ENCODE results near the gene POMT2.

Gene POMT2

DNA sequence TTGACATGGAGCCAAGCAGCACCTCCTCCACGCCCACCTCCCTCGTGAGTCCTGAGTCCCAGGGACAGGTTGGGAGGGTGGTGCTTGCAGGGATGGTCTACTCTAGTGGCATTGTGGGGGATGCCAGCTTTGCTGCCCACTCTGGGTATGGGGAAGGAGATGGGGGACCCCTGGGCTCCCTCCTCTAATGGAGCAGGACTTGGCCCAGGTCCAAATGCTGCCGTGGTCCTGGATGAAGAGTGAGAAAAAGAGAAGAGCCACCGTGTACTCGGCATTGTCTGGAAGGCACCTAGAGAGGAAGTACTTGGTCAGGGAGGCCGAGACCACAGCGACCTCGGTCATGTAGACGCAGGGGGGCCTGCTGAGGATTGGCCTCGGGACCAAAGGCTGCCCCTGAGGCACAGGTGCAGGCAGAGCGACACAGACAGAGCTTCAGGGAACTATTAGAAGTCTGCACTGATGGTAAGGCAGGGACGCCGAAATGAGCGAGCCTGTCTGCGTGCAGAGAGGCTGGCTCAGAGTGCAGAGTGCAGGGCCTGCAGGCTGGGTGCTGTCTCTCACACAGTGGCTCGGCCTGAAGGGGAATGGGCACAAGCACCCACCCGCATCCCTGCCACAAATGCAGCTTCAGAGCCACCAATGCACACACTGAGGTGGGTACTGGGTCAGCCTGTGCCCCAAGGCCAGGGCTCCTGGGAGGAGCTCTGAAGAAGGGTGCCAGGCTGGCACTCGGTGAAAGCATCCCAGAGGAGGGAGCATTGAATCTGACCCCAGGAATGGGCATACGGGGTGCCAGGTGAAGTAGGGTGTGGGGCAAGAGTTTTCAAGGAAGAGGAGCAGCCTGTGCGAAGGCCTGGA is 67.1 kb downstream of the POMT2 start:
- no peak for TF ChIP-seq CTCF (conservative IDR thresholded peaks at IDR 0.05; ENCODE audit: low read depth)
- ChIA-PET CTCF (no interaction called here), POLR2A (ENCODE audit: low non-redundant PET) (no interaction called here)
- H3K27ac ChIP-seq: no peak overlapping the region
- DNase-seq (ENCODE audit: low spot score): no peak

- ChIA-PET CTCF (interaction anchor here (0.7 kb wide), 1 partner anchor 100 kb away, joined by 3 read pairs; no protein-coding TSS in a partner anchor), POLR2A (ENCODE audit: low non-redundant PET) (no interaction called here)
- DNase-seq (ENCODE audit: low spot score): no peak
- no peak for TF ChIP-seq CTCF (conservative IDR thresholded peaks at IDR 0.05; ENCODE audit: low read depth)
- no peak overlapping the region for H3K27ac ChIP-seq
Observed at GRCh38 chr14:77251870-77252269, 68.8 kb downstream of the POMT2 start.

- CTCF ChIA-PET: no interaction called here
- no peak for TF ChIP-seq CTCF (conservative IDR thresholded peaks at IDR 0.05; ENCODE audit: low read depth)
- POLR2A ChIA-PET (ENCODE audit: low non-redundant PET): no interaction called here
- no peak overlapping the region for H3K27ac ChIP-seq
- no peak for DNase-seq (ENCODE audit: low spot score)
Observed at GRCh38 chr14:77250927-77251326, 69.8 kb downstream of the POMT2 start.

- DNase-seq (ENCODE audit: low spot score): no peak
- TF ChIP-seq CTCF (conservative IDR thresholded peaks at IDR 0.05; ENCODE audit: low read depth): no peak
- ChIA-PET CTCF (no interaction called here), POLR2A (ENCODE audit: low non-redundant PET) (no interaction called here)
- H3K27ac ChIP-seq: no peak overlapping the region
Observed at GRCh38 chr14:77249286-77249685, 71.4 kb downstream of the POMT2 start.

GRCh38 chr14:77248666-77249065 is 72.0 kb downstream of the POMT2 start:
- no peak for TF ChIP-seq CTCF (conservative IDR thresholded peaks at IDR 0.05; ENCODE audit: low read depth)
- CTCF ChIA-PET: no interaction called here
- DNase-seq (ENCODE audit: low spot score): peak; percentile 11
- no peak overlapping the region for H3K27ac ChIP-seq
- POLR2A ChIA-PET (ENCODE audit: low non-redundant PET): no interaction called here

DNA sequence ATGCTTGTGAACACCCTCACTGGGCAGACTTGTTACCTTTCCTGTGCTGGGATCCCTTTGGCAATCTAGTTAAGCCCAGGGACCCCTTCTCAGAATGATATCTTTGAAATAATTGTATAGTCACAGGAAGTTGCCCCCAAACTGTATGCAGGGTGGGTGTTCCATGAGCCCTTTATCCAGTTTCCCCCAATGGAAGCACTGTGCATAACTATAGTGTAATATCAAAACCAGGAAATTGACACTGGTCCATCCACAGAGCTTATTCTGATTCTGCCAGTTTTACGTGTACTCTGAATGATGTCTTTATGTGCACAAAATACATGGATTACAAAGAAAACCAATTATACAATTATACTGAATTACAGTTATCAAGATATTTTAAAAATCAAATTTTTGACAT is 73.9 kb downstream of the POMT2 start:
- DNase-seq (ENCODE audit: low spot score): no peak
- CTCF ChIA-PET: interaction anchor here (0.7 kb wide), 1 partner anchor 228 kb away, joined by 3 read pairs; no protein-coding TSS in a partner anchor
- POLR2A ChIA-PET (ENCODE audit: low non-redundant PET): no interaction called here
- no peak for TF ChIP-seq CTCF (conservative IDR thresholded peaks at IDR 0.05; ENCODE audit: low read depth)
- no peak overlapping the region for H3K27ac ChIP-seq

All from RWPE1 (cell line).